Gastroesophageal sphincter (tissue), 4 donors: ENCODE results near the gene CCL5. TPM values are rescaled to one million over a fixed set of nuclear protein-coding genes. Genes with fewer than 3 reads are reported as not detected.

Experiments
- ATAC-seq: fragments of 150-250 bp; one replicate; pipeline ENCODE4 v1.9.1; 2016; ENCODE audit warnings: mild to moderate bottlenecking, moderate library complexity
- H3K27ac ChIP-seq, 4 donors: fragments of 200-600 bp; sonication (generic) in 3 of 4; 1 replicate in 3 of 4; 2 replicates in 1 of 4; pipeline ENCODE4 v1.5.1; 2016 to 2019
- H3K27me3 ChIP-seq: fragments of 200-600 bp; sonication (generic); one replicate; pipeline ENCODE4 v1.5.1; 2019
- H3K36me3 ChIP-seq, 2 donors: fragments of 200-600 bp; sonication (generic); one replicate each; pipeline ENCODE4 v1.5.1; 2019; ENCODE audit warnings: control low read depth in 1 of 2
- H3K4me1 ChIP-seq, 3 donors: fragments of 200-600 bp; sonication (generic); 1 replicate in 2 of 3; 2 replicates in 1 of 3; pipeline ENCODE4 v1.5.1; 2016 to 2019; ENCODE audit warnings: control low read depth in 2 of 3
- H3K4me3 ChIP-seq, 2 donors: fragments of 200-600 bp; sonication (generic); one replicate each; pipeline ENCODE4 v1.5.1; 2019; ENCODE audit warnings: mild to moderate bottlenecking in 1 of 2, moderate library complexity in 1 of 2
- H3K9me3 ChIP-seq, 3 donors: fragments of 200-600 bp; sonication (generic); one replicate each; pipeline ENCODE4 v1.5.1; 2017 to 2019; ENCODE audit warnings: control low read depth in 2 of 3
- EP300 ChIP-seq: sonication (generic); formaldehyde crosslinking; IDR thresholded peaks from one replicate; pipeline ENCODE4 v1.6.1; 2017; ENCODE audit warnings: antibody characterized with exemption, mild to moderate bottlenecking
- POLR2A ChIP-seq, 2 donors: fragments of 450-650 bp; IDR thresholded peaks; one replicate each; pipeline ENCODE4 v1.6.1; 2017; ENCODE audit warnings: antibody characterized with exemption in 2 of 2, mild to moderate bottlenecking in 2 of 2, moderate library complexity in 1 of 2
- POLR2AphosphoS5 ChIP-seq: sonication (generic); formaldehyde crosslinking; IDR thresholded peaks from one replicate; pipeline ENCODE4 v1.6.1; 2017; ENCODE audit warnings: antibody characterized with exemption
- WGBS, 2 donors: methylation state at CpG; one replicate each; pipeline ENCODE4 v1.1.5; 2018; ENCODE audit warnings: low coverage in 1 of 2; 5-methylcytosine and 5-hydroxymethylcytosine counted together
- total RNA-seq, 4 donors: library from RNA; depleted of rRNA; stranded (reverse); fragments of >200 nt; gene quantifications; one replicate each; pipeline ENCODE4 v1.1.0, GENCODE V29; 2016
- TF ChIP-seq, protein P1 (sequence below), 4 experiments: fragments of 200-600 bp in 2 of 4; fragments of 450-650 bp in 2 of 4; sonication (generic) in 1 of 4; IDR thresholded peaks; one replicate each; pipeline ENCODE4 v1.5.1; 2017 to 2019; ENCODE audit warnings: antibody characterized with exemption in 4 of 4, mild to moderate bottlenecking in 2 of 4, moderate library complexity in 2 of 4

The CCL5 gene
- total RNA-seq, 4 donors from 2014 or later = 0.78 to 3.8 (median 2.2) TPM

DNA sequence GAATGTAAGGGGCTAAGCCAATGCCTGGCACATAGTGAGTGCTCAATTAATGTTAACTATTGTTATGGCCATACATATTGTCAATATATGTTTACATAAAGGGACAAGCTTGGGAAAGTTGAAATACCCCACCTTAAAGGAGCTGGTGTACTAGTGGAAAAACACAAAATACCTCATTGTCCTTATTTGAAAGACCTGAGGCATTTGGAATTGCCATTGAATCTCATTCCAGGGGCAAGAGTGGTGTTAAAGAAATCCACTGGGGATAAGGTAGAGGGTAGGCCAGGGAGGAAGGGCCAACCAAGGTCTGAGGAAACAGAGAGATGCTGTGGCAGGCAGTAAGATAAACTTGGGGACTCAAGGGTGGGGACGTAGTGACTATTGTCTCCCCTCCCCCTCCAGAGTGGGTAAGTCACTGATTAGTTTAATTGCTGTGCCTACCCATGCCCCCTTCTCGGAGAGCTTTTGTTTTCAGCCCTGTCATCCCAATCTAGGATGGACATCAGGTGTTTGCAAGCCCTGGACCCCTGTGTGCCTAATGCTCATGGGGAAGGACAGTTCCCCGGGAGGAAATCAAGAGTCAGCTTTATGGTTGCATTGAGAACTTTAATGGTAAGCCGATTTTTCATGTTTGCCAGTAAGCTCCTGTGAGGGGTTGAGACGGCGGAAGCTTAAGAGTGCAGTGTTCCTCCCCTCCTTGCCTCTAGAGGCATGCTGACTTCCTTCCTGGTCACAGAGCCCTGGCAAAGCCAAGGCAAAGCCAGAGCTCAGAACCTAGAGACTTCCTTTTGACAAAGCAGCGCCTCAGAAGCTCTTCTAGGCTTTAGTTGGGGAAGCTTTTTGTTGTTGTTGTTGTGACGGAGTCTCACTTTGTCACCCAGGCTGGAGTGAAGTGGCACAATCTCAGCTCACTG, 9.0 kb downstream of the CCL5 start:
- no peaks in the 10 kb centered on the region for H3K27me3 ChIP-seq
- no peak overlapping the region for H3K4me3 ChIP-seq
- no peaks in the 10 kb centered on the region for H3K9me3 ChIP-seq
- peaks cover 0 to 5% (median 0%) of the 10 kb centered on the region in 3 donors for H3K4me1 ChIP-seq
- TF ChIP-seq, protein P1, sequence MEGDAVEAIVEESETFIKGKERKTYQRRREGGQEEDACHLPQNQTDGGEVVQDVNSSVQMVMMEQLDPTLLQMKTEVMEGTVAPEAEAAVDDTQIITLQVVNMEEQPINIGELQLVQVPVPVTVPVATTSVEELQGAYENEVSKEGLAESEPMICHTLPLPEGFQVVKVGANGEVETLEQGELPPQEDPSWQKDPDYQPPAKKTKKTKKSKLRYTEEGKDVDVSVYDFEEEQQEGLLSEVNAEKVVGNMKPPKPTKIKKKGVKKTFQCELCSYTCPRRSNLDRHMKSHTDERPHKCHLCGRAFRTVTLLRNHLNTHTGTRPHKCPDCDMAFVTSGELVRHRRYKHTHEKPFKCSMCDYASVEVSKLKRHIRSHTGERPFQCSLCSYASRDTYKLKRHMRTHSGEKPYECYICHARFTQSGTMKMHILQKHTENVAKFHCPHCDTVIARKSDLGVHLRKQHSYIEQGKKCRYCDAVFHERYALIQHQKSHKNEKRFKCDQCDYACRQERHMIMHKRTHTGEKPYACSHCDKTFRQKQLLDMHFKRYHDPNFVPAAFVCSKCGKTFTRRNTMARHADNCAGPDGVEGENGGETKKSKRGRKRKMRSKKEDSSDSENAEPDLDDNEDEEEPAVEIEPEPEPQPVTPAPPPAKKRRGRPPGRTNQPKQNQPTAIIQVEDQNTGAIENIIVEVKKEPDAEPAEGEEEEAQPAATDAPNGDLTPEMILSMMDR (IDR thresholded peaks at IDR 0.05) = no peak
- TF ChIP-seq EP300 = no peak
- no peak for TF ChIP-seq POLR2A (IDR thresholded peaks at IDR 0.05)
- TF ChIP-seq POLR2AphosphoS5 = no peak
- H3K27ac ChIP-seq = no peak overlapping the region
- ATAC-seq = no peak
- WGBS, 2 donors = 71 to 73% methylated on average over 4 of the region's 8 CpGs
- H3K36me3 ChIP-seq = no peaks in the 10 kb centered on the region

DNA sequence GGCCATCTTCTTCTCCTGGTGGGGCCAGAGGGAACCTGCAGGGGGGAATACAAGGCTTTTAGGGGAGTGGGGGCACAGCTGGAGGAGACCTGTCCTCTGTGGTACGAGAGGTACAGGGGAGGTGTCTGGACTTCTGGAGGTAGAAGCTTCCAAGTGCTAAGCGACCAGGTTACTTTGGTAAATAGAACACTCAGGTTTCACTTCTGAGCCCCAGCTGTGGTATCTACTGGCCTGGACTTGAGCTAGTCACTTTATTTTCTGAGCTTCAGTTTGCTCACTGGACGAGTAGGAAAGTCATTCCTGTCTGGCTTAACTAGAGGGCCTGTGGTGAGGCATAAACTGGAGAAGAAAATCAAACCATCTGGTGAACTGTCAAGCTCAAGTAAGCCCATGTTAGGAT, 11.4 kb downstream of the CCL5 start, which contains the start of gene HEATR9:
Gene HEATR9, minus strand, starts transcription at position 155 of the 400 bp plus-strand sequence. Its CDS starts 149 bp downstream, at position 6.
- no peak within 1 kb of the TSS for H3K4me3 ChIP-seq
- no peak for ATAC-seq
- 78 to 94% methylated on average over 2 of the region's 3 CpGs for WGBS, 2 donors

DNA sequence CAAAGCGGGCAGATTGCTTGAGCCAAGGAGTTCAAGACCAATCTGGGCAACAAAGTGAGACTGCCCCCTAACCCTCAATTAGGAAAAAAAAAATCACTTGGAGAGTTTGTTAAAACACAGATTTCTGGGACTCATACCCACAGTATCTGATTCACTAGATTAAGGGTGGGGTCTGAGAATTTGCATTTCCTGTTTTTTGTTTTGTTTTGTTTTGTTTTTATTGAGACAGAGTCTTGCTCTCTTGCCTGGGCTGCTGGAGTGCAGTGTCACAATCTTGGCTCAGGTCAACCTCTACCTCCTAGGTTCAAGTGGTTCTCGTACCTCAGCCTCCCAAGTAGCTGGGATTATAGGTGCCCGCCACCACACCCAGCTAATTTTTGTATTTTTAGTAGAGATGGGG, 12.6 kb downstream of the CCL5 start:
- TF ChIP-seq EP300 = no peak
- no peak for TF ChIP-seq POLR2A (IDR thresholded peaks at IDR 0.05)
- TF ChIP-seq, protein P1 (IDR thresholded peaks at IDR 0.05) = no peak
- no peak for TF ChIP-seq POLR2AphosphoS5
- no peaks in the 10 kb centered on the region for H3K9me3 ChIP-seq
- H3K27ac ChIP-seq = no peak overlapping the region
- H3K27me3 ChIP-seq = no peaks in the 10 kb centered on the region
- no peak for ATAC-seq
- 90 to 100% methylated on average over 1 to 2 of the region's 3 CpGs for WGBS, 2 donors
- peaks cover 0 to 12% of the 10 kb centered on the region in 2 donors for H3K36me3 ChIP-seq
- H3K4me1 ChIP-seq = peaks cover 0 to 9% (median 0%) of the 10 kb centered on the region in 3 donors
- no peak overlapping the region for H3K4me3 ChIP-seq

More for the DNA sequence above, 11.4 kb downstream of the CCL5 start, which contains the start of gene HEATR9:
- H3K36me3 ChIP-seq = peaks cover 0 to 8% of the 10 kb centered on the region in 2 donors
- H3K9me3 ChIP-seq = no peaks in the 10 kb centered on the region
- peaks cover 0 to 9% (median 0%) of the 10 kb centered on the region in 3 donors for H3K4me1 ChIP-seq
- H3K27ac ChIP-seq = no peak within 1 kb of the TSS
- TF ChIP-seq POLR2A (IDR thresholded peaks at IDR 0.05) = no peak
- TF ChIP-seq, protein P1 (IDR thresholded peaks at IDR 0.05) = no peak
- no peak for TF ChIP-seq POLR2AphosphoS5
- no peak for TF ChIP-seq EP300
- H3K27me3 ChIP-seq = no peaks in the 10 kb centered on the region

- no peak for TF ChIP-seq EP300
- TF ChIP-seq, protein P1 (IDR thresholded peaks at IDR 0.05) = no peak
- TF ChIP-seq POLR2AphosphoS5 = no peak
- no peak for TF ChIP-seq POLR2A (IDR thresholded peaks at IDR 0.05)
- H3K9me3 ChIP-seq = no peaks in the 10 kb centered on the region
- no peak for ATAC-seq
- H3K27me3 ChIP-seq = no peaks in the 10 kb centered on the region
- WGBS, 2 donors = 86% methylated on average over 1 of the region's 1 CpG; no CpG with 5 or more reads in 1 of the 2 donors
- peaks cover 0 to 12% of the 10 kb centered on the region in 2 donors for H3K36me3 ChIP-seq
- H3K4me3 ChIP-seq = no peak overlapping the region
- H3K27ac ChIP-seq = no peak overlapping the region
- peaks cover 0 to 9% (median 0%) of the 10 kb centered on the region in 3 donors for H3K4me1 ChIP-seq
Measured at GRCh38 chr17:35866341-35866950, 13.7 kb downstream of the CCL5 start.
